ENCODE data around the gene MTA2. TPM values are rescaled to one million over a fixed set of nuclear protein-coding genes. Genes with fewer than 3 reads are reported as not detected.

The MTA2 gene
- total RNA-seq, 1 donor from 2014 or later = 79.2 TPM

- Histone ChIP-seq H3K36me3 (peaks cover 35 to 60% of the 10 kb centered on the region in 2 donors), H3K27ac (no peak overlapping the region), H3K27me3 (no peaks in the 10 kb centered on the region), H3K4me1 (no peaks in the 10 kb centered on the region), H3K9me3 (no peaks in the 10 kb centered on the region), H3K4me3 (no peak overlapping the region)
- DNase-seq (ENCODE audit: low spot score in 2 of 2) = no peak
- no peak for TF ChIP-seq CTCF (IDR thresholded peaks at IDR 0.05)
- intact Hi-C loops (cut with DNase I) = no loop called here
These were observed 20.5 kb downstream of the MTA2 start for GRCh38 chr11:62580959-62581715.

- intact Hi-C loops (cut with DNase I) = no loop called here
- no peak for DNase-seq (ENCODE audit: low spot score in 2 of 2)
- Histone ChIP-seq H3K9me3 (no peaks in the 10 kb centered on the region), H3K4me3 (no peak overlapping the region), H3K36me3 (peaks cover 26 to 51% of the 10 kb centered on the region in 2 donors), H3K27ac (no peak overlapping the region), H3K4me1 (peaks cover 8 to 10% of the 10 kb centered on the region in 2 donors), H3K27me3 (no peaks in the 10 kb centered on the region)
- TF ChIP-seq CTCF (IDR thresholded peaks at IDR 0.05) = no peak
These were observed 22.4 kb downstream of the MTA2 start for GRCh38 chr11:62579252-62579651.

- intact Hi-C loops (cut with DNase I) = no loop called here
- Histone ChIP-seq H3K4me1 (peaks cover 8 to 10% of the 10 kb centered on the region in 2 donors), H3K27me3 (no peaks in the 10 kb centered on the region), H3K36me3 (peaks cover 26 to 46% of the 10 kb centered on the region in 2 donors), H3K9me3 (no peaks in the 10 kb centered on the region), H3K27ac (no peak overlapping the region), H3K4me3 (no peak overlapping the region)
- no peak for DNase-seq (ENCODE audit: low spot score in 2 of 2)
- TF ChIP-seq CTCF (IDR thresholded peaks at IDR 0.05) = no peak
These were observed 23.1 kb downstream of the MTA2 start for GRCh38 chr11:62578541-62578940.

- Histone ChIP-seq H3K36me3 (peaks cover 23 to 49% of the 10 kb centered on the region in 2 donors), H3K4me3 (no peak overlapping the region), H3K9me3 (no peaks in the 10 kb centered on the region), H3K27ac (peak overlapping the region; percentile 89), H3K4me1 (peaks cover 10 to 15% of the 10 kb centered on the region in 2 donors), H3K27me3 (no peaks in the 10 kb centered on the region)
- no peak for TF ChIP-seq CTCF (IDR thresholded peaks at IDR 0.05)
- DNase-seq (ENCODE audit: low spot score in 2 of 2) = no peak
- intact Hi-C loops (cut with DNase I) = no loop called here
These were observed 24.5 kb downstream of the MTA2 start for GRCh38 chr11:62577046-62577714.

GRCh38 chr11:62575837-62576236, 25.8 kb downstream of the MTA2 start:
- DNase-seq (ENCODE audit: low spot score in 2 of 2) = no peak
- Histone ChIP-seq H3K27me3 (no peaks in the 10 kb centered on the region), H3K4me3 (peak overlapping the region in 1 of 2 donors; percentile 78), H3K4me1 (peaks cover 10 to 15% of the 10 kb centered on the region in 2 donors), H3K36me3 (peaks cover 23 to 52% of the 10 kb centered on the region in 2 donors), H3K9me3 (no peaks in the 10 kb centered on the region), H3K27ac (peak overlapping the region; percentile 89)
- TF ChIP-seq CTCF (IDR thresholded peaks at IDR 0.05) = no peak
- intact Hi-C loops (cut with DNase I) = no loop called here
